HG02884 (cell line): ENCODE data around the gene EML4.

Source experiments
- ATAC-seq: cut with Tn5 transposase; IDR thresholded peaks from one replicate; pipeline ENCODE4 v1.9.1; 2021; ENCODE audit warnings: mild to moderate bottlenecking, moderate library complexity; ENCODE audit not compliant: unreplicated experiment

Gene EML4

GRCh38 chr2:42192652-42193566 lies 23.8 kb downstream of the EML4 start:
- peak; percentile 69 for ATAC-seq

- ATAC-seq: no peak
Measured at GRCh38 chr2:42193722-42194187, 24.6 kb downstream of the EML4 start.

- ATAC-seq: no peak
Measured at GRCh38 chr2:42194428-42194827, 25.3 kb downstream of the EML4 start.

- ATAC-seq: no peak
Measured at GRCh38 chr2:42195559-42195958, 26.4 kb downstream of the EML4 start.

- ATAC-seq: no peak
Measured at GRCh38 chr2:42196070-42196402, 26.9 kb downstream of the EML4 start.

- ATAC-seq: no peak
Measured at GRCh38 chr2:42196403-42197267, 27.5 kb downstream of the EML4 start.

GRCh38 chr2:42197792-42198191 lies 28.6 kb downstream of the EML4 start:
- no peak for ATAC-seq

- ATAC-seq: no peak
Measured at GRCh38 chr2:42198466-42198865, 29.3 kb downstream of the EML4 start.

- ATAC-seq: no peak
Measured at GRCh38 chr2:42199002-42199401, 29.8 kb downstream of the EML4 start.

- ATAC-seq: no peak
Measured at GRCh38 chr2:42199626-42200025, 30.5 kb downstream of the EML4 start.

- no peak for ATAC-seq
Measured at GRCh38 chr2:42200926-42201855, 32.0 kb downstream of the EML4 start.

- ATAC-seq: no peak
Measured at GRCh38 chr2:42202634-42203008, 33.5 kb downstream of the EML4 start.

- no peak for ATAC-seq
Measured at GRCh38 chr2:42203792-42204191, 34.6 kb downstream of the EML4 start.

- ATAC-seq: no peak
Measured at GRCh38 chr2:42205337-42205736, 36.2 kb downstream of the EML4 start.

GRCh38 chr2:42207826-42208225 lies 38.7 kb downstream of the EML4 start:
- ATAC-seq: no peak

GRCh38 chr2:42210203-42210602 lies 41.0 kb downstream of the EML4 start:
- no peak for ATAC-seq

- no peak for ATAC-seq
Measured at GRCh38 chr2:42211291-42211690, 42.1 kb downstream of the EML4 start.

GRCh38 chr2:42214669-42215068 lies 45.5 kb downstream of the EML4 start:
- no peak for ATAC-seq

GRCh38 chr2:42216694-42217093 lies 47.5 kb downstream of the EML4 start:
- ATAC-seq: no peak

GRCh38 chr2:42217307-42217706 lies 48.2 kb downstream of the EML4 start:
- no peak for ATAC-seq

GRCh38 chr2:42217914-42218313 lies 48.8 kb downstream of the EML4 start:
- ATAC-seq: no peak
